Astrocyte of the cerebellum (primary cell): ENCODE measurements around the gene KLK15.

ENCODE experiments used
- DNase-seq: peaks from one replicate; pipeline ENCODE4 v3.0.0-alpha.2; 2011; ENCODE audit warnings: low read depth
- H3K4me3 ChIP-seq: 2 replicates; pipeline ENCODE4 v1.5.1; 2011; ENCODE audit warnings: mild to moderate bottlenecking, low read depth, low read length, moderate library complexity
- in situ Hi-C: cut with HindIII; loops from 2 replicates; pipeline ENCODE4 v1.10.0; 2017; ENCODE audit warnings: low sequenced_read_pairs
- TF ChIP-seq, protein P1 (sequence below): IDR thresholded peaks from 2 replicates; pipeline ENCODE4 v1.5.1; 2012; ENCODE audit warnings: low read length, low read depth, moderate library complexity, mild to moderate bottlenecking; ENCODE audit errors: missing control alignments

Gene KLK15

DNA sequence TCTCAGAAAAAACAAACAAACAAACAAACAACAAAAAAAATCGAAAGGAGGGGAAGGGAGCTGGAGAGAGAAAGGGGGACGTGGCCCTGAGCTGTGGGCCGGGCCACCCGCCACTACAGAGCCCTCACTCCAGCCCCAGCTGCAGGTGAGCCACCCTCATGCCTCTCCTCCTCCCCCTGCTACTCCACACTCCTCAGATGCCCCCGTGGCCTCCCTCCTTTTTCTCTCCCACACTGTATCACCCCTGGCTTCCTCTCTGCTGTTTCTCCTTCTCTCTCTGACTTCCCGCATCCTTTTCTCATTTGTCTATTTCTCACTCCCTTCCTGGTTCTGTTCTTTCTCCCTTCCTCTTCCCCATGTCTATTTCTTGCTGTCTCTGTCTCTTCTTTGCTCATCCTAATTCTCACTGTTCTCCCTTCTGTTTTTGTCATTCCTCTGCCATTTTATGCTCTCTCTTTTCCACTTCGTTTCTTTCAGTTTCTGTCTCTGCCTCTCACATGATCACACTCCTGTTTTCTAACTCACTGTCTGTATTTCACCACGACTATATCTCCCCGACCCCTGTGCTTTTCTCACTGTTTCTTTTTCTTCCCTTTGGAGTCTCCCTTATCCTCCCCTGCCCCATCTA, 42.5 kb upstream of the KLK15 start:
- in situ Hi-C loops: no loop called here
- TF ChIP-seq, protein P1, sequence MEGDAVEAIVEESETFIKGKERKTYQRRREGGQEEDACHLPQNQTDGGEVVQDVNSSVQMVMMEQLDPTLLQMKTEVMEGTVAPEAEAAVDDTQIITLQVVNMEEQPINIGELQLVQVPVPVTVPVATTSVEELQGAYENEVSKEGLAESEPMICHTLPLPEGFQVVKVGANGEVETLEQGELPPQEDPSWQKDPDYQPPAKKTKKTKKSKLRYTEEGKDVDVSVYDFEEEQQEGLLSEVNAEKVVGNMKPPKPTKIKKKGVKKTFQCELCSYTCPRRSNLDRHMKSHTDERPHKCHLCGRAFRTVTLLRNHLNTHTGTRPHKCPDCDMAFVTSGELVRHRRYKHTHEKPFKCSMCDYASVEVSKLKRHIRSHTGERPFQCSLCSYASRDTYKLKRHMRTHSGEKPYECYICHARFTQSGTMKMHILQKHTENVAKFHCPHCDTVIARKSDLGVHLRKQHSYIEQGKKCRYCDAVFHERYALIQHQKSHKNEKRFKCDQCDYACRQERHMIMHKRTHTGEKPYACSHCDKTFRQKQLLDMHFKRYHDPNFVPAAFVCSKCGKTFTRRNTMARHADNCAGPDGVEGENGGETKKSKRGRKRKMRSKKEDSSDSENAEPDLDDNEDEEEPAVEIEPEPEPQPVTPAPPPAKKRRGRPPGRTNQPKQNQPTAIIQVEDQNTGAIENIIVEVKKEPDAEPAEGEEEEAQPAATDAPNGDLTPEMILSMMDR: no peak
- DNase-seq: no peak
- no peak overlapping the region for H3K4me3 ChIP-seq

DNA sequence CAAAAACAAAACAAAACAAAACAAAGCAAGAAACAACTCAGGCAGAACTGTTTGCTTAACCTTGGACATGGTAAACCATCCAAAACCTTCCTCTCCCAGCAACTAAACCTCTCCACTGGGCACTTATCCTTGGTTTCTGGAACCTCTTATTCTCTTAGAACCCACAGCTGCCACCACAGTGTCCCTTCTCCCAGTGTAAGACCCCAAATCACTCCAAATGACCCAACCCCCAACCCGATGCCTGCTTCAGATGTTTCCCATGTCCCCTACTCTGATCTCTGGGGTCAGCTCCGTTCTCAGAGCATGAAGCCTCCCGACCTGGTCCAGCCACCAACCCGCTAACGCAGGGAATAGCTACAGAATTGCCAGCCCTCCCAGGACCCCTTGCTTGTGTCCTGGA, 40.8 kb upstream of the KLK15 start:
- H3K4me3 ChIP-seq: no peak overlapping the region
- in situ Hi-C loops: no loop called here
- no peak for DNase-seq
- TF ChIP-seq, protein P1: no peak

- DNase-seq: no peak
- TF ChIP-seq, protein P1: no peak
- in situ Hi-C loops: no loop called here
- no peak within 1 kb of the TSS for H3K4me3 ChIP-seq
Measured at GRCh38 chr19:50873056-50873455, 39.7 kb upstream of the KLK15 start, which contains the start of gene KLK2. TSS of gene KLK2 (plus strand) at chr19:50873439. CDS start at chr19:50873474, 35 bp downstream.

- DNase-seq: no peak
Measured at GRCh38 chr19:50870417-50871089, 37.2 kb upstream of the KLK15 start.

DNA sequence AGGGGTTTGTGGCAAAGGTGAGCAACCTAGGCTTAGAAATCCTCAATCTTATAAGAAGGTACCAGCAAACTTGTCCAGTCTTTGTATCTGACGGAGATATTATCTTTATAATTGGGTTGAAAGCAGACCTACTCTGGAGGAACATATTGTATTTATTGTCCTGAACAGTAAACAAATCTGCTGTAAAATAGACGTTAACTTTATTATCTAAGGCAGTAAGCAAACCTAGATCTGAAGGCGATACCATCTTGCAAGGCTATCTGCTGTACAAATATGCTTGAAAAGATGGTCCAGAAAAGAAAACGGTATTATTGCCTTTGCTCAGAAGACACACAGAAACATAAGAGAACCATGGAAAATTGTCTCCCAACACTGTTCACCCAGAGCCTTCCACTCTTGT, 36.1 kb upstream of the KLK15 start:
- in situ Hi-C loops: no loop called here
- no peak overlapping the region for H3K4me3 ChIP-seq
- no peak for DNase-seq
- TF ChIP-seq, protein P1: no peak

More at GRCh38 chr19:50870417-50871089, 37.2 kb upstream of the KLK15 start:
- H3K4me3 ChIP-seq: no peak overlapping the region
- in situ Hi-C loops: no loop called here
- TF ChIP-seq, protein P1: no peak

- no peak for DNase-seq
- H3K4me3 ChIP-seq: no peak overlapping the region
- in situ Hi-C loops: no loop called here
- TF ChIP-seq, protein P1: no peak
Measured at GRCh38 chr19:50861496-50862286, 28.3 kb upstream of the KLK15 start.
